HCT116 (cell line): ENCODE data around the gene C16orf74. TPM values are rescaled to one million over a fixed set of nuclear protein-coding genes. Genes with fewer than 3 reads are reported as not detected.

Source experiments
- ATAC-seq: fragments of 200-7000 bp; cut with Tn5 transposase; 2 replicates; pipeline ENCODE4 v1.9.1; 2020; ENCODE audit warnings: mild to moderate bottlenecking, moderate library complexity
- BruUV-seq: library from RNA; stranded (reverse); fragments of 400-500 nt; replicated peaks from 2 replicates; lab custom pipeline; 2021; lab: Mats Ljungman, UMichigan
- CTCF ChIA-PET: fragments of 300-600 bp; sonication (Branson Sonifier 250); formaldehyde crosslinking; loops from one replicate; lab custom pipeline; 2021; ENCODE audit warnings: antibody characterized with exemption; lab: Charles Lee
- POLR2A ChIA-PET: fragments of 300-600, 350-600 bp; sonication (Branson Sonifier 250); formaldehyde crosslinking; loops from one replicate; lab custom pipeline; 2021; ENCODE audit warnings: antibody characterized with exemption; lab: Charles Lee
- RAD21 ChIA-PET, 2 experiments: fragments of 300-600 bp; sonication (Branson Sonifier 250); formaldehyde crosslinking; loops; one replicate each; lab custom pipeline; 2023; ENCODE audit warnings: low total read pairs in 2 of 2; ENCODE audit not compliant: uncharacterized antibody in 2 of 2, unreplicated experiment in 2 of 2, low non-redundant PET in 1 of 2; lab: Charles Lee
- DNase-seq: peaks from one replicate; pipeline ENCODE4 v3.0.0-alpha.2; 2010; ENCODE audit warnings: low read depth, low spot score
- H2AFZ ChIP-seq: fragments of 200-600 bp; shearing (Covaris generic), sonication (generic); 2 replicates; pipeline ENCODE4 v1.6.1; 2017; ENCODE audit warnings: low read depth, mixed run types, mixed read lengths, antibody characterized with exemption, low read length; ENCODE audit not compliant: poor library complexity, severe bottlenecking
- H3K27ac ChIP-seq: 2 replicates; pipeline ENCODE4 v1.5.1; 2012; ENCODE audit warnings: low read depth, low read length
- H3K27me3 ChIP-seq: fragments of 200-600 bp; sonication (generic); 2 replicates; pipeline ENCODE4 v1.6.1; 2016; ENCODE audit warnings: mixed run types, low read length, mixed read lengths; ENCODE audit not compliant: insufficient read depth
- H3K36me3 ChIP-seq, 2 experiments: fragments of 200-500 bp in 1 of 2; fragments of 200-600 bp in 1 of 2; sonication (Bioruptor generic) in 1 of 2; sonication (generic) in 1 of 2; 2 replicates each; pipeline versions ENCODE4 v1.5.1 to v1.6.1; 2014 to 2016; ENCODE audit warnings: low read length in 2 of 2, inconsistent platforms in 1 of 2, mixed read lengths in 1 of 2, mixed run types in 1 of 2; ENCODE audit not compliant: insufficient read depth in 2 of 2, control insufficient read depth in 1 of 2
- H3K4me1 ChIP-seq, 2 experiments: fragments of 200-600 bp in 1 of 2; sonication (generic) in 1 of 2; 2 replicates each; pipeline versions ENCODE4 v1.5.1 to v1.6.1; 2012 to 2017; ENCODE audit warnings: low read length in 2 of 2, inconsistent platforms in 1 of 2, mild to moderate bottlenecking in 1 of 2, mixed read lengths in 1 of 2, mixed run types in 1 of 2, moderate library complexity in 1 of 2; ENCODE audit not compliant: insufficient read depth in 2 of 2, control insufficient read depth in 1 of 2
- H3K4me2 ChIP-seq: fragments of 200-600 bp; sonication (generic); 2 replicates; pipeline ENCODE4 v1.6.1; 2017; ENCODE audit warnings: mixed run types, low read length, mixed read lengths
- H3K4me3 ChIP-seq, 2 experiments: fragments of 200-600 bp in 1 of 2; sonication (generic) in 1 of 2; replicated peaks in 1 of 2; 2 replicates each; pipeline ENCODE4 v1.5.1; 2011 to 2016; ENCODE audit warnings: low read length in 2 of 2, control low read depth in 1 of 2, low read depth in 1 of 2, mild to moderate bottlenecking in 1 of 2, mixed read lengths in 1 of 2, mixed run types in 1 of 2
- H3K79me2 ChIP-seq: fragments of 200-600 bp; sonication (generic); 2 replicates; pipeline ENCODE4 v1.6.1; 2017; ENCODE audit warnings: mild to moderate bottlenecking, mixed run types, low read length, moderate library complexity, mixed read lengths; ENCODE audit not compliant: insufficient read depth
- H3K9ac ChIP-seq: fragments of 200-600 bp; sonication (generic); 2 replicates; pipeline ENCODE4 v1.6.1; 2016; ENCODE audit warnings: low read length, mixed read lengths
- H3K9me2 ChIP-seq: fragments of 200-600 bp; sonication (generic), shearing (Covaris generic); 2 replicates; pipeline ENCODE4 v1.6.1; 2017; ENCODE audit warnings: mixed run types, mild to moderate bottlenecking, moderate library complexity; ENCODE audit not compliant: insufficient read depth
- H3K9me3 ChIP-seq, 2 experiments: fragments of 200-500 bp in 1 of 2; fragments of 200-600 bp in 1 of 2; sonication (Bioruptor generic) in 1 of 2; sonication (generic) in 1 of 2; 2 replicates each; pipeline ENCODE4 v1.6.1; 2014 to 2017; ENCODE audit warnings: low read length in 2 of 2, mixed read lengths in 2 of 2, inconsistent platforms in 1 of 2, low read depth in 1 of 2, mild to moderate bottlenecking in 1 of 2, mixed run types in 1 of 2, moderate library complexity in 1 of 2; ENCODE audit not compliant: control insufficient read depth in 1 of 2, insufficient read depth in 1 of 2
- H4K20me1 ChIP-seq: fragments of 200-600 bp; sonication (generic), shearing (Covaris generic); 2 replicates; pipeline ENCODE4 v1.6.1; 2017; ENCODE audit warnings: mixed run types, mild to moderate bottlenecking, moderate library complexity; ENCODE audit not compliant: insufficient read depth
- CBX3 ChIP-seq: IDR thresholded peaks from 2 replicates; pipeline ENCODE4 v1.6.1; 2012; ENCODE audit warnings: low read depth
- CEBPB ChIP-seq: IDR thresholded peaks from 2 replicates; pipeline ENCODE4 v1.6.1; 2012; ENCODE audit warnings: low read depth
- EGR1 ChIP-seq: IDR thresholded peaks from 2 replicates; pipeline ENCODE4 v1.6.1; 2012; ENCODE audit warnings: low read depth
- ELF1 ChIP-seq: IDR thresholded peaks from 2 replicates; pipeline ENCODE4 v1.6.1; 2012; ENCODE audit warnings: low read depth, borderline replicate concordance
- EZH2phosphoT487 ChIP-seq: fragments of 200-600 bp; IDR thresholded peaks from 2 replicates; pipeline ENCODE4 v1.6.1; 2018; ENCODE audit warnings: antibody characterized with exemption, borderline replicate concordance
- FOSL1 ChIP-seq: IDR thresholded peaks from 2 replicates; pipeline ENCODE4 v1.6.1; 2012; ENCODE audit warnings: low read depth
- JUND ChIP-seq: IDR thresholded peaks from 2 replicates; pipeline ENCODE4 v1.6.1; 2012
- MAX ChIP-seq: IDR thresholded peaks from 2 replicates; pipeline ENCODE4 v1.6.1; 2012
- POLR2A ChIP-seq: IDR thresholded peaks from 2 replicates; pipeline ENCODE4 v1.7.0; 2011; ENCODE audit warnings: borderline replicate concordance; ENCODE audit not compliant: insufficient read depth, insufficient read length; ENCODE audit errors: extremely low read depth
- RAD21 ChIP-seq: IDR thresholded peaks from 2 replicates; pipeline ENCODE4 v1.6.1; 2012; ENCODE audit warnings: low read depth, mild to moderate bottlenecking
- SIN3A ChIP-seq: IDR thresholded peaks from 2 replicates; pipeline ENCODE4 v1.6.1; 2012; ENCODE audit warnings: low read depth
- SP1 ChIP-seq: IDR thresholded peaks from 2 replicates; pipeline ENCODE4 v1.6.1; 2012; ENCODE audit warnings: low read depth
- SRF ChIP-seq: IDR thresholded peaks from 2 replicates; pipeline ENCODE4 v1.6.1; 2012; ENCODE audit warnings: low read depth
- TCF7L2 ChIP-seq: IDR thresholded peaks from 2 replicates; pipeline ENCODE4 v1.7.0; 2011; ENCODE audit warnings: borderline replicate concordance, inconsistent platforms; ENCODE audit not compliant: insufficient read depth, insufficient read length; ENCODE audit errors: extremely low read depth
- ZBTB33 ChIP-seq: IDR thresholded peaks from 2 replicates; pipeline ENCODE4 v1.6.1; 2011; ENCODE audit warnings: mild to moderate bottlenecking, low read length, moderate library complexity; ENCODE audit not compliant: insufficient replicate concordance; ENCODE audit errors: extremely low read depth
- ZFX ChIP-seq: fragments of 450-650 bp; IDR thresholded peaks from 2 replicates; pipeline ENCODE4 v1.6.1; 2017
- intact Hi-C: fragments of 100-400 bp; cut with micrococcal nuclease; formaldehyde crosslinking; loops from 2 replicates; pipeline ENCODE4 v1.10.0; 2022
- total RNA-seq: library from RNA; stranded (reverse); gene quantifications from one replicate; pipeline ENCODE4 v1.2.1, GENCODE V29; 2021; ENCODE audit not compliant: unreplicated experiment
- TF ChIP-seq, protein P1 (sequence below): IDR thresholded peaks from 2 replicates; pipeline ENCODE4 v1.6.1; 2012
- TF ChIP-seq, protein P2 (sequence below), 3 experiments: fragments of 200-600 bp in 1 of 3; sonication (generic) in 1 of 3; IDR thresholded peaks in 2 of 3; conservative IDR thresholded peaks in 1 of 3; 2 replicates each; pipeline ENCODE4 v1.5.1; 2012 to 2017; ENCODE audit warnings: low read depth in 2 of 3, low read length in 2 of 3, antibody characterized with exemption in 1 of 3, borderline replicate concordance in 1 of 3, control low read depth in 1 of 3, mild to moderate bottlenecking in 1 of 3, mixed read lengths in 1 of 3, mixed run types in 1 of 3, moderate library complexity in 1 of 3; ENCODE audit not compliant: insufficient read depth in 1 of 3

The C16orf74 gene
- total RNA-seq, 1 experiment from 2014 or later: 30.0 TPM

- Histone ChIP-seq H3K9ac (no peak overlapping the region), H2AFZ (no peak overlapping the region), H3K4me2 (no peak overlapping the region)
- no peak for DNase-seq
- no peak for ATAC-seq
- no peak for TF ChIP-seq TCF7L2
- no peak for TF ChIP-seq MAX
- no peak for TF ChIP-seq POLR2A
- TF ChIP-seq CEBPB: no peak
- TF ChIP-seq JUND: no peak
- no peak for TF ChIP-seq EZH2phosphoT487
- TF ChIP-seq EGR1: no peak
- no peak for TF ChIP-seq CBX3
- no peak for TF ChIP-seq ZFX
- TF ChIP-seq SIN3A: no peak
- no peak for TF ChIP-seq SP1
- no peak for TF ChIP-seq SRF
- TF ChIP-seq, protein P1, sequence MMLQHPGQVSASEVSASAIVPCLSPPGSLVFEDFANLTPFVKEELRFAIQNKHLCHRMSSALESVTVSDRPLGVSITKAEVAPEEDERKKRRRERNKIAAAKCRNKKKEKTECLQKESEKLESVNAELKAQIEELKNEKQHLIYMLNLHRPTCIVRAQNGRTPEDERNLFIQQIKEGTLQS: no peak
- TF ChIP-seq FOSL1: no peak
- TF ChIP-seq RAD21: no peak
- TF ChIP-seq, protein P2, sequence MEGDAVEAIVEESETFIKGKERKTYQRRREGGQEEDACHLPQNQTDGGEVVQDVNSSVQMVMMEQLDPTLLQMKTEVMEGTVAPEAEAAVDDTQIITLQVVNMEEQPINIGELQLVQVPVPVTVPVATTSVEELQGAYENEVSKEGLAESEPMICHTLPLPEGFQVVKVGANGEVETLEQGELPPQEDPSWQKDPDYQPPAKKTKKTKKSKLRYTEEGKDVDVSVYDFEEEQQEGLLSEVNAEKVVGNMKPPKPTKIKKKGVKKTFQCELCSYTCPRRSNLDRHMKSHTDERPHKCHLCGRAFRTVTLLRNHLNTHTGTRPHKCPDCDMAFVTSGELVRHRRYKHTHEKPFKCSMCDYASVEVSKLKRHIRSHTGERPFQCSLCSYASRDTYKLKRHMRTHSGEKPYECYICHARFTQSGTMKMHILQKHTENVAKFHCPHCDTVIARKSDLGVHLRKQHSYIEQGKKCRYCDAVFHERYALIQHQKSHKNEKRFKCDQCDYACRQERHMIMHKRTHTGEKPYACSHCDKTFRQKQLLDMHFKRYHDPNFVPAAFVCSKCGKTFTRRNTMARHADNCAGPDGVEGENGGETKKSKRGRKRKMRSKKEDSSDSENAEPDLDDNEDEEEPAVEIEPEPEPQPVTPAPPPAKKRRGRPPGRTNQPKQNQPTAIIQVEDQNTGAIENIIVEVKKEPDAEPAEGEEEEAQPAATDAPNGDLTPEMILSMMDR (IDR thresholded peaks at IDR 0.05 in 2 of 3, conservative IDR thresholded peaks at IDR 0.05 in 1 of 3; ENCODE audit: borderline replicate concordance in 1 of 3, insufficient read depth in 1 of 3, low read depth in 2 of 3, low read length in 2 of 3): no peak
- no peak for TF ChIP-seq ELF1
- TF ChIP-seq ZBTB33: no peak
- TF ChIP-seq, all 23 proteins: peak for 0
- no peaks in the 10 kb centered on the region for H3K9me2 ChIP-seq
- ChIA-PET POLR2A (no interaction called here), CTCF (interaction anchor here (0.6 kb wide), 1 partner anchor 11 kb away, joined by 4 read pairs; no protein-coding TSS in a partner anchor), RAD21 (no interaction called here)
- H3K9me3 ChIP-seq: no peaks in the 10 kb centered on the region
- H3K27me3 ChIP-seq: no peaks in the 10 kb centered on the region
- no peak overlapping the region for H3K4me3 ChIP-seq
- H4K20me1 ChIP-seq: no peaks in the 10 kb centered on the region
- BruUV-seq: no TSS peak
- intact Hi-C loops: no loop called here
- H3K4me1 ChIP-seq: peaks cover 15 to 20% of the 10 kb centered on the region in 2 experiments
- H3K27ac ChIP-seq: no peak overlapping the region
- no peaks in the 10 kb centered on the region for H3K79me2 ChIP-seq
- H3K36me3 ChIP-seq: no peaks in the 10 kb centered on the region
These were observed 19.8 kb upstream of the C16orf74 start for GRCh38 chr16:85770741-85771140.
